OCI-LY1 (cell line): Measurements from ENCODE around the gene PACRG.

ENCODE experiments used
- H2AFZ ChIP-seq: fragments of 200-600 bp; sonication (generic), shearing (Covaris generic); 2 replicates; pipeline ENCODE4 v1.6.0; 2014; ENCODE audit warnings: antibody characterized with exemption, mild to moderate bottlenecking, low read length
- H3F3A ChIP-seq: fragments of 200-600 bp; sonication (generic), shearing (Covaris generic); 2 replicates; pipeline ENCODE4 v1.6.0; 2014; ENCODE audit warnings: mild to moderate bottlenecking, antibody characterized with exemption, low read length, moderate library complexity; ENCODE audit not compliant: insufficient read depth
- H3K27ac ChIP-seq: fragments of 200-600 bp; sonication (generic); 2 replicates; pipeline ENCODE4 v1.5.1; 2014; ENCODE audit warnings: low read length, mixed run types, mild to moderate bottlenecking, low read depth; ENCODE audit not compliant: poor library complexity, severe bottlenecking
- H3K27me3 ChIP-seq: fragments of 200-600 bp; sonication (generic); 2 replicates; pipeline ENCODE4 v1.6.0; 2014; ENCODE audit warnings: antibody characterized with exemption, mild to moderate bottlenecking, low read length, moderate library complexity; ENCODE audit not compliant: insufficient read depth
- H3K36me3 ChIP-seq: fragments of 200-600 bp; sonication (generic); 2 replicates; pipeline ENCODE4 v1.6.1; 2014; ENCODE audit warnings: mild to moderate bottlenecking, antibody characterized with exemption, low read length, moderate library complexity, mixed read lengths; ENCODE audit not compliant: insufficient read depth
- H3K4me1 ChIP-seq: fragments of 200-600 bp; sonication (generic); 2 replicates; pipeline ENCODE4 v1.5.1; 2014; ENCODE audit warnings: mild to moderate bottlenecking, low read length, moderate library complexity; ENCODE audit not compliant: insufficient read depth, severe bottlenecking
- H3K4me2 ChIP-seq: fragments of 200-600 bp; sonication (generic), shearing (Covaris generic); 2 replicates; pipeline ENCODE4 v1.6.1; 2014; ENCODE audit warnings: low read length
- H3K4me3 ChIP-seq: fragments of 200-600 bp; sonication (generic); 2 replicates; pipeline ENCODE4 v1.5.1; 2014; ENCODE audit warnings: low read length, low read depth, mild to moderate bottlenecking, mixed read lengths; ENCODE audit not compliant: poor library complexity, severe bottlenecking
- H3K79me2 ChIP-seq: fragments of 200-600 bp; shearing (Covaris generic); 2 replicates; pipeline ENCODE4 v1.6.1; 2016; ENCODE audit warnings: mixed run types, low read length, mixed read lengths; ENCODE audit not compliant: insufficient read depth
- H3K9ac ChIP-seq: fragments of 200-600 bp; sonication (generic), shearing (Covaris generic); 2 replicates; pipeline ENCODE4 v1.6.1; 2014; ENCODE audit warnings: mild to moderate bottlenecking, low read length, mixed read lengths
- H3K9me2 ChIP-seq: fragments of 200-600 bp; sonication (generic), shearing (Covaris generic); 2 replicates; pipeline ENCODE4 v1.6.1; 2014; ENCODE audit warnings: low read depth, mild to moderate bottlenecking, low read length, mixed read lengths
- H3K9me3 ChIP-seq: fragments of 200-600 bp; shearing (Covaris generic); 2 replicates; pipeline ENCODE4 v1.6.1; 2014; ENCODE audit warnings: low read length, mixed read lengths
- H4K20me1 ChIP-seq: fragments of 200-600 bp; sonication (generic), shearing (Covaris generic); 2 replicates; pipeline ENCODE4 v1.6.0; 2016; ENCODE audit warnings: mild to moderate bottlenecking, low read length; ENCODE audit not compliant: insufficient read depth
- CTCF ChIP-seq: fragments of 200-600 bp; sonication (generic), shearing (Covaris generic); IDR thresholded peaks from 2 replicates; pipeline ENCODE4 v1.5.1; 2017; ENCODE audit warnings: mild to moderate bottlenecking, antibody characterized with exemption, low read length, moderate library complexity, mixed read lengths
- EZH2 ChIP-seq: fragments of 200-600 bp; sonication (generic), shearing (Covaris generic); IDR thresholded peaks from 2 replicates; pipeline ENCODE4 v1.8.0; 2017; ENCODE audit warnings: borderline replicate concordance, mixed run types, mild to moderate bottlenecking, antibody characterized with exemption, low read length, moderate library complexity, mixed read lengths

Gene PACRG

GRCh38 chr6:163335056-163335455 is 607.3 kb downstream of the PACRG start:
- H2AFZ ChIP-seq: no peak overlapping the region
- 0 out of 2 replicates have a peak, but pooled peaks cover 4% of the 10 kb centered on the region for H3K27me3 ChIP-seq
- TF ChIP-seq CTCF: no peak
- TF ChIP-seq EZH2: no peak
- H3K4me3 ChIP-seq: no peak overlapping the region
- H3K4me2 ChIP-seq: no peak overlapping the region
- no peaks in the 10 kb centered on the region for H4K20me1 ChIP-seq
- H3K27ac ChIP-seq: no peak overlapping the region
- no peaks in the 10 kb centered on the region for H3K79me2 ChIP-seq
- H3K4me1 ChIP-seq: no peaks in the 10 kb centered on the region
- no peaks in the 10 kb centered on the region for H3K9me2 ChIP-seq
- H3F3A ChIP-seq: no peaks in the 10 kb centered on the region
- H3K9me3 ChIP-seq: no peaks in the 10 kb centered on the region
- H3K9ac ChIP-seq: no peak overlapping the region
- H3K36me3 ChIP-seq: no peaks in the 10 kb centered on the region

- H3K36me3 ChIP-seq: no peaks in the 10 kb centered on the region
- H3K9me3 ChIP-seq: no peaks in the 10 kb centered on the region
- TF ChIP-seq CTCF: no peak
- no peak for TF ChIP-seq EZH2
- H3K27ac ChIP-seq: no peak overlapping the region
- no peak overlapping the region for H3K4me2 ChIP-seq
- H3K27me3 ChIP-seq: 0 out of 2 replicates have a peak, but pooled peaks cover 4% of the 10 kb centered on the region
- H3K4me1 ChIP-seq: no peaks in the 10 kb centered on the region
- no peaks in the 10 kb centered on the region for H3K79me2 ChIP-seq
- H3K9ac ChIP-seq: no peak overlapping the region
- no peaks in the 10 kb centered on the region for H3K9me2 ChIP-seq
- no peaks in the 10 kb centered on the region for H4K20me1 ChIP-seq
- H3K4me3 ChIP-seq: no peak overlapping the region
- H3F3A ChIP-seq: no peaks in the 10 kb centered on the region
- H2AFZ ChIP-seq: no peak overlapping the region
Observed at GRCh38 chr6:163335671-163336545, 608.1 kb downstream of the PACRG start.

- no peaks in the 10 kb centered on the region for H3K9me2 ChIP-seq
- H3K9me3 ChIP-seq: no peaks in the 10 kb centered on the region
- H3K36me3 ChIP-seq: no peaks in the 10 kb centered on the region
- H3F3A ChIP-seq: no peaks in the 10 kb centered on the region
- H3K4me3 ChIP-seq: no peak overlapping the region
- H3K79me2 ChIP-seq: no peaks in the 10 kb centered on the region
- TF ChIP-seq EZH2 (no peak), CTCF (no peak)
- H3K27me3 ChIP-seq: 0 out of 2 replicates have a peak, but pooled peaks cover 4% of the 10 kb centered on the region
- no peak overlapping the region for H2AFZ ChIP-seq
- H3K4me1 ChIP-seq: no peaks in the 10 kb centered on the region
- no peak overlapping the region for H3K27ac ChIP-seq
- H3K4me2 ChIP-seq: no peak overlapping the region
- no peak overlapping the region for H3K9ac ChIP-seq
- H4K20me1 ChIP-seq: no peaks in the 10 kb centered on the region
Observed at GRCh38 chr6:163336961-163337360, 609.2 kb downstream of the PACRG start.
